Nasal cavity respiratory epithelium epithelial cell of viscerocranial mucosa (primary cell): ENCODE data around the gene PLEKHA1. TPM values are rescaled to one million over a fixed set of nuclear protein-coding genes. Genes with fewer than 3 reads are reported as not detected.

Source experiments
- total RNA-seq: library from RNA; depleted of rRNA; stranded (reverse); fragments of >200 nt; gene quantifications from 2 replicates; pipeline ENCODE4 v1.2.3, GENCODE V29; 2014

Gene PLEKHA1
- 54.7 and 67.4 TPM in 2 replicates for total RNA-seq

DNA sequence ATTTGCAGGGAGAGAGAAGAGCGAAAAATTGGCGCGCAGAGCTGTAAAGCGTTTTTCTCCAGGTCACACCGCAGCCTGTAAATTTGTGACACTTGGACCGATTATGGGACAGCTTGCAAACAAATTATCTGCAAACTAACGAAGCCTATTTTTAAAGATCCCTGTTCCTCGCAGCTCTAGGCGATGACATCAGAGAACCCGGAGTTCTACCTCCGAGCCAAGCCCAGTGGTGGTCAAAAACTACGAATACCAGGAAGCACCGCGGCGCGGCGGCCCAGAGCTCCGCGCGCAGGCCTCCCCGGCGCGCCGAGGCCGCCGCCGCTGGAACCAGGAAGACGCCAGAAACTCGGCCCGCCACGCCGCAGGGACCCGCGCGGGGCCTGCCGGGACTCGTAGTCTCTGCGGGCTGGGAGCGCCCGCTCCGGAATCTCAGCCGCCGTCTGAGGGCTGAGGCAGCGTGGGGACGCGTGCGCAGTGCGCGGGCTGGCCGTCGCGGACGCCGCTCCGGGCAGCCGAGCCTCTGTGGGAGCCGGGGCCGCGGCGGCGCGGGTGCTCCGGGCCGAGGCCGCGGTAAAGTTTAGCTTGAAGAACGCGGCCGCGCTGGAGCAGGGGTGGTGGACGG, at the start of gene PLEKHA1:
Gene PLEKHA1 (plus strand): TSS at position 472 of the 622 bp plus-strand sequence. CDS start 18,493 bp downstream, outside the sequence.

DNA sequence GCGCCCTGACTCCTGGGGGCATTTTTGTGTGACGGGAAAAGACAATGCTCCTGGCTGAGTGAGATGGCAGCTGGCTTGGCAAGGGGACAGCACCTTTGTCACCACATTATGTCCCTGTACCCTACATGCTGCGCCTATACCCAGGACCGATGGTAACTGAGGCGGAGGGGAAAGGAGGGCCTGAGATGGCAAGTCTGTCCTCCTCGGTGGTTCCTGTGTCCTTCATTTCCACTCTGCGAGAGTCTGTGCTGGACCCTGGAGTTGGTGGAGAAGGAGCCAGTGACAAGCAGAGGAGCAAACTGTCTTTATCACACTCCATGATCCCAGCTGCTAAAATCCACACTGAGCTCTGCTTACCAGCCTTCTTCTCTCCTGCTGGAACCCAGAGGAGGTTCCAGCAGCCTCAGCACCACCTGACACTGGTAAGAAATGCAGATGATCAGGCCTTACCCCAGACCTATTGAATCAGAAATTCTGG, 80.1 kb downstream of the PLEKHA1 start, which contains the start of gene ARMS2:
Gene ARMS2 (plus strand): TSS at position 51 of the 478 bp plus-strand sequence. CDS start 75 bp downstream, at position 126.

DNA sequence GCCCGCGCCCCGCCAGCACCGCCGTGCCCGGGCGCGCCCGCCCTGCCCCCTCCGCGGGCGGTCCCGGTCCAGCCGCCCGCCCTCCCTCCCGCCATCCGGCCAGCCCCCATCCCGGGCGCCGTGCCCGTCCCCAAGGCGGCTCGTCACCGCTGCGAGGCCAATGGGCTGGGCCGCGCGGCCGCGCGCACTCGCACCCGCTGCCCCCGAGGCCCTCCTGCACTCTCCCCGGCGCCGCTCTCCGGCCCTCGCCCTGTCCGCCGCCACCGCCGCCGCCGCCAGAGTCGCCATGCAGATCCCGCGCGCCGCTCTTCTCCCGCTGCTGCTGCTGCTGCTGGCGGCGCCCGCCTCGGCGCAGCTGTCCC, 86.8 kb downstream of the PLEKHA1 start, which contains the start of gene HTRA1:
Gene HTRA1 (plus strand): TSS at position 187 of the 362 bp plus-strand sequence. CDS start 100 bp downstream, at position 287.

Other genes with a start within 250 kb of the PLEKHA1 start
- gene BTBD16, start 103.4 kb upstream of the PLEKHA1 start, total RNA-seq = under 0.01 and 0.07 TPM in 2 replicates
- gene ARMS2, start 79.9 kb downstream of the PLEKHA1 start, total RNA-seq = not detected in 2 replicates
- gene HTRA1, start 86.8 kb downstream of the PLEKHA1 start, total RNA-seq = 120 and 178 TPM in 2 replicates
- under 0.01 TPM in 1 of 2 replicates, not detected in the other for gene DMBT1, start 186.0 kb downstream of the PLEKHA1 start, total RNA-seq